ENCODE data around the gene RBPJ.

RBPJ gene
- long read RNA-seq, donor 1, full-length matches to known transcripts, result 6 of 6 reads
- long read RNA-seq, donor 1, partial matches to known transcripts, result 0 of 6 reads
- long read RNA-seq, donor 1, other reads (novel, unspliced or antisense), result 0 of 6 reads
- long read RNA-seq, donor 2, full-length matches to known transcripts, result 7 of 7 reads
- long read RNA-seq, donor 2, partial matches to known transcripts, result 0 of 7 reads
- long read RNA-seq, donor 2, other reads (novel, unspliced or antisense), result 0 of 7 reads
- long read RNA-seq, donor 3, full-length matches to known transcripts, result 8 of 8 reads
- long read RNA-seq, donor 3, partial matches to known transcripts, result 0 of 8 reads
- long read RNA-seq, donor 3, other reads (novel, unspliced or antisense), result 0 of 8 reads
- long read RNA-seq, donor 4, full-length matches to known transcripts, result 15 of 22 reads
- long read RNA-seq, donor 4, partial matches to known transcripts, result 7 of 22 reads
- long read RNA-seq, donor 4, other reads (novel, unspliced or antisense), result 0 of 22 reads
- long read RNA-seq, donor 5, full-length matches to known transcripts, result 13 of 13 reads
- long read RNA-seq, donor 5, partial matches to known transcripts, result 0 of 13 reads
- long read RNA-seq, donor 5, other reads (novel, unspliced or antisense), result 0 of 13 reads
- long read RNA-seq, donor 6, full-length matches to known transcripts, result 13 of 20 reads
- long read RNA-seq, donor 6, partial matches to known transcripts, result 7 of 20 reads
- long read RNA-seq, donor 6, other reads (novel, unspliced or antisense), result 0 of 20 reads
- long read RNA-seq, donor 7, full-length matches to known transcripts, result 30 of 30 reads
- long read RNA-seq, donor 7, partial matches to known transcripts, result 0 of 30 reads
- long read RNA-seq, donor 7, other reads (novel, unspliced or antisense), result 0 of 30 reads
- long read RNA-seq, donor 8, full-length matches to known transcripts, result 12 of 12 reads
- long read RNA-seq, donor 8, partial matches to known transcripts, result 0 of 12 reads
- long read RNA-seq, donor 8, other reads (novel, unspliced or antisense), result 0 of 12 reads

GRCh38 chr4:26320538-26321372 lies at the start of gene RBPJ:
RBPJ (plus strand) TSS chr4:26321014; CDS start chr4:26321029, 15 bp downstream.
- DNase-seq, result peak; percentile 91

GRCh38 chr4:26271703-26272102 lies 49.1 kb upstream of the RBPJ start:
- DNase-seq, result no peak

DNA sequence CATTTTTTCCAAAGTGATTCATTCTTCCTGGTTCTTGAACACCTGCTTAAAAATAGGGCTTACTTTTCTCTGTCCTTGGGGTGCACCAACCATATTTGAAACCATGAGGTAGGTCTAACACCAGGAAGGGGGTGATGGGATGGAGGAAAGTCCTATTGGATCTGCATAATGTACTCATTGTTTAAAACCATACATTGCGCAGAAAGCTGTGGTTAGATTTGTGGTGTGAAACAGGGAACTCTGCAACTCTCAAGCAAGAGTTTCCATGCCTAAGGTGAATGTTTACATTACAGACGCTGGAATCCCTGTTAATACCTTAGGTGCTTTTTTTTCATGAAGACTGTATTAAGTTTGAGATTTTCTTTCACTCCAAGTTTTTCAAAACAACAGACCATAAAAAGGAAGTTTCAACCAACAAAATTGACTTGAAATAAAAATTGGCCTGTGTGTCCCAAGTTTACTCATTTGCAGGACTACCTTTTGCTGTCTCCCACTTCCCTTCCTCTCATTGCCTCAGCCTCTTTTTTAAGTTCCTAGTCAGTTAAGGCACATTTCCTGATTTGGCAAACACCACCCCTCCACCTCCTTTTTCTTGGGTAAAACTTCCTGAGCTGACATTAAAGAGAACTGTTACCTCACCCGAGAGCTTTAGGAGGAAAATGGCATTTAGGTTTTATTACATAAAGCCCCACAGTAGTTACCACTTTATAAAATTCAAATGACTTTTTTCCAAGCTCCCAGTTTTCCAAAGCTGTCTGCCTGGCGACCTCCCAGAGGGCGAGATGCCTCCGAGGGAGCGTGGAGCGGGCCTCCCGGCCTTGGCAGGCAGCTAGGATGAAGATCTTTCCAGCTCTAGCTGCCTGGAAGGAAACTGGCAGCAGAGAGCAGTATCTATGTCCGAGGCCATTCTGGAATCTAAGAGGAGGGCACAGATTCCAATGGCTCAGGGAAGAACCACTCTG lies 47.9 kb upstream of the RBPJ start:
- no peak for DNase-seq

DNA sequence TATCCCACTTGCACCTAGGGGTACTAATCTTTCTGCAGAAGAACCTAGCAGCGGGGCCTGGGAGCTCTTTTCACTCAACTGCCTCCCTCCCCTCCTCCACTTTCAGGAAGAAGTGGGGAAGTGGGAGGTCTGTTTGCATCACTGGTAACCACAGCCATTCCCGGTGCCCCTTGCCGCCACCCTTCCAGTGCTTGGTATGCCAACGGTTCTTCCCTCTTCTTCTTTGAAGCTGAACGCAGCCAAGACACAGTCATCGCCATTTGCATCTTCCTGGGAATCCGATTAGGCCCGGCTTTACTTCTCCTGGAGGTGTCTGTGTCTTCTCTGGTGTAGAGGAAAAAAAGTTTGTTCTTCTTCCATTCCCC lies 47.2 kb upstream of the RBPJ start:
- no peak for DNase-seq

DNA sequence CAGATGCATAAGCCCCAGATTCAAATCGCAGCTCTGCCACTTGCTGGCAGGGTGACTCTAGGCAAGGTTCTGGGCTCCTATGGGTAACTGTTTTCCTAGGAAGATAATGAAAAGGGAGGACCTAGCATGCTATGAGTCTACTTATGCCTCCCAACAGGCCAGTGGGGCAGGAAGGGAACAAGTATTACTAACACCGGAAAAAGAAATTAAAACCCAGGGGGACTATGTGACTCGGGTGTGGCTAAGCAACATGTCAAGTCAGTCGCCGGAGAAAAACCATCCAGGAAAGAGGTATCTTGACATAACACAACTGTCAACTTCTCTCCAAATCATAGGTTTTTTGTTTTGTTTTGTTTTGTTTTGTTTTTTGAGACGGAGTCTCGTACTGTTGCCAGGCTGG lies 45.5 kb upstream of the RBPJ start:
- DNase-seq, result no peak

- no peak for DNase-seq
Measured at GRCh38 chr4:26279446-26279845, 41.4 kb upstream of the RBPJ start.

GRCh38 chr4:26281881-26282280 lies 38.9 kb upstream of the RBPJ start:
- DNase-seq, result no peak

DNA sequence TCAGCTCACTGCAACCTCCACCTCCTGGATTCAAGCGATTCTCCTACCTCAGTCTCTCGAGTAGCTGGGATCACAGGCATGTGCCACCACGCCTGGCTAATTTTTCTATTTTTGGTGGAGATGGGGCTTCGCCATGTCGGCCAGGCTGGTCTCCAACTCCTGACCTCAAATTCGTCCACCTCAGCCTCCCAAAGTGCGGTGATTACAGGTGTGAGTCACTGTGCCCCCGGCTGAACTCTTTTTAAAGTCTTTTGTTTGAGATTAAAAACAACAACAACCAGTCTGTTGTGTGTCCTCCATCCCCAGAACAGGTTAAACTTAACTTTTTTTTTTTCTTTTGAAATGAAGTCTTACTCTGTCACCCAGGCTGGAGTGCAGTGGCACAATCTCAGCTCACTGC lies 36.3 kb upstream of the RBPJ start:
- no peak for DNase-seq

- DNase-seq, result no peak
Measured at GRCh38 chr4:26285272-26285671, 35.5 kb upstream of the RBPJ start.

DNA sequence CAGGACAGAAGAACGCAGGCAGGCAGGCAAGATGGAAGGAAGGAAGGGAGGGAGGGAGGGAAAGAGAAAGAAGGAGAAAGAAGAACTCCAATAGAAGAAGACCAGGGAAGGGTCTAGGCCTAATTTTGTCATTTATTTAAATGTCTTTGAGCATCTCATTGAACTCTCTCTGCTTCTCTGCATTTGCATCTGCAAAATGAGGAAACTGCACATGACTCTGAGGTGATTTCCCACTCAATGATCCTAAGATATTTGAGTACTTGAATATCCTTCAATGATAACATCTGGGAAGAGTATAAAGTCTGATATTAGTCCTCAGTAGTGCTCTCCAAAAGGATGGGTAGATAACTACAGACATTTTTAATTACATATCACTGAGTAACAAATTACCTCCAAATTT lies 33.1 kb upstream of the RBPJ start:
- no peak for DNase-seq

- DNase-seq, result no peak
Measured at GRCh38 chr4:26288355-26288909, 32.4 kb upstream of the RBPJ start.

DNA sequence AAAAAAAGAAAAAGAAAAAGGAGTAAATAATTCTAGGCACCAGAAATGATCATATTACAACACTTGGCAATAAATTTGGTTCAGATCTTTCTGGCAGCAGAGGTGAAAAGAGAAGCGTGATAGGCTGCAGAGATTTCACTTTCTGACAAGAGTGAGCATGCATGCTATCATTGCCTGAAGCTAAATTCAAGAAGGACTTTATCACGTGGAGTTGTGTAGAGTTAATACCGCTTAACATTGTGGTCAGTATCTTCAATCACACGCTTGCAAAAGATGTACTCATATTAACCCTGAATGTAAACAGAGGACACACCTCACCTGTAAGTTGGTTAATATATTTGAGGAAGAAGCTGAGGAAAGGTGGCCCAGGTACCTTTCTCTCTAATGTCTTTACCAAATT lies 31.4 kb upstream of the RBPJ start:
- no peak for DNase-seq

DNA sequence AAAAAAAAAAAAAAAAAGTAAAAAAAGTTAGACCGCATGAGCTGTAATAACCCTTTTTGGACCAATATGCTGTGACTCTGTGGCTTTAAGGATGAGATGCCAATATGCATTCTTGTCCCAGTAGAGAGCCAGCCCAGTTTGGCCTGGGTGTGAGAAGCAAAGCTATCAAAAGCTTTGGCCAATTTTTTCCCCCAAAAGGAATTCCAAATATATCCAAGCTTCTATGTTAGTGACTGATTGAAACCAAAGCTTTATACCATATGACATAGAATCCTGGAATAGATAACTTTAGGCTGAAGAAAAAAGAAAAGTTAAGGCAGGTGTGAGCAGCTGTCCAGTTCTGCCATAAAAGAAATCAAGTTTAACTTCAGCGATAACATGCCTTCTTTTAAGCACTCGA lies 30.5 kb upstream of the RBPJ start:
- no peak for DNase-seq

DNA sequence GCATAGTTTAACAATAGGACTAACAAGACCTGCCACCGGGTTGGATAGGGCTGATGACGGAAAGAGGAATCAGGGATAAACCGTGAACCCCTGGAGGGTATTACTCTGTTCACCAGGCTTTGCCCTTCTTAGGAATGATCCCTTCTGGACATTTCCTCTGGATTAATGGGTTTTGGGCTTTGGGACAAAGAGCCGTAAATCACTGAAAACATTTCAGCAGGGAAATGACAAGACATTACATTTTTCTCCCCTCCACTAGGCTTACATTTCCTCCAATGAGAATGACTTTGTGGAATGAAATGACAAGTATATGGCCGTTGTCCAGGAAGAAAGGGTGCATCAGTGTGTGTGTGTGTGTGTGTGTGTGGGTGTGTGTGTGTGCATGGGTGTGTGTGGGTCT lies 25.9 kb upstream of the RBPJ start:
- DNase-seq, result no peak

DNA sequence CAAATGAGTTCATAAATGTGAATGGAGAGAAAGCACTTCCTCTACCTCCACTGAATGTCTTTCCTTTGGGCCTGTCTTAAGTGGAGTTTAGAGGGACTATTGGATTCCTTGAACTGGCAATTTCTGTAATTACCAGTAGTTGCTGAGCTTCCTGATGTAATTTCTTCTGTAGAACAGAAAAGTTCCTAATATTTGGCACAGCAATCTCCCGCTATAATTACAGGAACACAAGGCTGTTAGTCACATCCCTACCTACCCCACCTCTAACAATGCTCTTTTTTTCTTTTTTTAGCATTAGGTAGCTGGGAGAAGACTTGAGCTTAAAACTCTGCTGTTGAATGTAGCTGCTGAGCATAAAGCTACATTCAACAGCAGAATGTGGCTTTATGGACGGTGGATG lies 24.8 kb upstream of the RBPJ start:
- DNase-seq, result no peak

GRCh38 chr4:26296514-26296913 lies 24.3 kb upstream of the RBPJ start:
- no peak for DNase-seq

- no peak for DNase-seq
Measured at GRCh38 chr4:26297219-26297618, 23.6 kb upstream of the RBPJ start.

DNA sequence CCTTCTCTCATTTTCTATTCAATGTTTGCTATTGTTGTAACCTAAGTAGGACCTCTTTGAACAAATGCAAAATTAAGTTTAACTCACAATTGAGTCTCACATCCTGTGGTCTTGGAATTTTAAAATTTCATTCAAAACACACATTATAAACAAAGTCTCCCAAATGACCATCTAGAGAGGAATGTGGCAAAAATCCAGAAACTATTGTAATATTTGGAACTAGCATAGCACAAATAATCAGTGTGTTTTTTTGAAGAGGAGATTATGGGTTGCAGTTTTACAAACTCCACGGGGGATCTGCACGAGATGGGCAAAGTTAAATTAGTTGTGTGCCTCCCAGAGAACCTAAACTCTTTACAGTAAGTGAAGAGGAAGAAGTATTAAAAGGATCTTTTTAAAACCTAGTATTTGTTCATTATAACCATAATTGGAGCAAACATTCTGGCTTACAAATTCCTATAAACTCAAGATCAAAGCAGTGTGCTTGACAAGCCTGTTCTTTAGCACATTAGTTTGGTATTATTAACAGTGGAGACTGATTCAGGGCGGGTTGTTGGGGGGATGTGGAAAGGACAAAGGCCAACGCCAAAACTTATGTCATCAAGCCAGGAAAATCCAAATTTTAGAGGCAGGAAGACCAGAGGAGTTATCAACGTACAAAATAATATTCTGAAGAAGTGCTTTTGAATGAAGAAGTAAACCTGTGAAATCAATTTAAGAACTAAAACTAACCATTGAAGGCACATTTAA lies 22.4 kb upstream of the RBPJ start:
- no peak for DNase-seq

GRCh38 chr4:26299254-26299882 lies 21.4 kb upstream of the RBPJ start:
- no peak for DNase-seq
